ENCODE results near the gene MRPS30.
"Not testable (repeated sequence)": the region's sequence is repeated elsewhere in the genome, so short reads cannot be mapped to it uniquely, and the experiment has no call there.

The MRPS30 gene

GRCh38 chr5:44808435-44809214 lies at the start of gene MRPS30:
MRPS30 (plus strand) TSS chr5:44808947; CDS start chr5:44808963, 16 bp downstream.
- ATAC-seq (replicated peaks) (peak; percentile 97), DNase-seq (peak; percentile 90)
- H3K27me3 Mint-ChIP-seq, result peaks cover 4 to 8% of the 10 kb centered on the region in 2 donors
- H3K36me3 Mint-ChIP-seq, result peaks cover 2 to 4% of the 10 kb centered on the region in 2 donors
- H3K9me3 Mint-ChIP-seq, result no peaks in the 10 kb centered on the region
- peak within 1 kb of the TSS; percentile 97 for H3K27ac Mint-ChIP-seq
- peak within 1 kb of the TSS; percentile 86 to 94 for H3K4me3 Mint-ChIP-seq
- H3K4me1 Mint-ChIP-seq, result peaks cover 3 to 6% of the 10 kb centered on the region in 2 donors

- H3K27ac Mint-ChIP-seq, result no peak overlapping the region
- H3K4me3 Mint-ChIP-seq, result no peak overlapping the region
- no peaks in the 10 kb centered on the region for H3K4me1 Mint-ChIP-seq
- peaks cover 6 to 8% of the 10 kb centered on the region in 2 donors for H3K27me3 Mint-ChIP-seq
- no peaks in the 10 kb centered on the region for H3K36me3 Mint-ChIP-seq
- H3K9me3 Mint-ChIP-seq, result no peaks in the 10 kb centered on the region
- ATAC-seq (replicated peaks) (no peak), DNase-seq (no peak)
Measured at GRCh38 chr5:44769200-44769876, 39.4 kb upstream of the MRPS30 start.

- Mint-ChIP-seq H3K36me3 (no peaks in the 10 kb centered on the region), H3K27me3 (peaks cover 6 to 8% of the 10 kb centered on the region in 2 donors), H3K4me3 (no peak overlapping the region), H3K9me3 (no peaks in the 10 kb centered on the region), H3K4me1 (no peaks in the 10 kb centered on the region), H3K27ac (no peak overlapping the region)
- ATAC-seq (replicated peaks) (no peak), DNase-seq (no peak)
Measured at GRCh38 chr5:44769877-44770209, 38.9 kb upstream of the MRPS30 start.

GRCh38 chr5:44770780-44771717 lies 37.7 kb upstream of the MRPS30 start:
- Mint-ChIP-seq H3K27me3 (peaks cover 6 to 8% of the 10 kb centered on the region in 2 donors), H3K9me3 (no peaks in the 10 kb centered on the region), H3K4me1 (no peaks in the 10 kb centered on the region), H3K4me3 (no peak overlapping the region), H3K27ac (no peak overlapping the region), H3K36me3 (no peaks in the 10 kb centered on the region)
- peak in 1 of 2 donors; percentile 22 for ATAC-seq (replicated peaks)
- DNase-seq, result no peak

GRCh38 chr5:44772397-44772796 lies 36.4 kb upstream of the MRPS30 start:
- not testable (repeated sequence) for H3K36me3 Mint-ChIP-seq; H3K9me3 Mint-ChIP-seq; H3K4me3 Mint-ChIP-seq; H3K27ac Mint-ChIP-seq; ATAC-seq (replicated peaks); H3K27me3 Mint-ChIP-seq; DNase-seq; H3K4me1 Mint-ChIP-seq

GRCh38 chr5:44774279-44774880 lies 34.4 kb upstream of the MRPS30 start:
- H3K9me3 Mint-ChIP-seq, result no peaks in the 10 kb centered on the region
- no peak overlapping the region for H3K27ac Mint-ChIP-seq
- peaks cover 6 to 8% of the 10 kb centered on the region in 2 donors for H3K27me3 Mint-ChIP-seq
- ATAC-seq (replicated peaks) (peak; percentile 38 to 44), DNase-seq (no peak)
- H3K4me1 Mint-ChIP-seq, result no peaks in the 10 kb centered on the region
- H3K4me3 Mint-ChIP-seq, result no peak overlapping the region
- H3K36me3 Mint-ChIP-seq, result no peaks in the 10 kb centered on the region

- Mint-ChIP-seq H3K4me3 (no peak overlapping the region), H3K27ac (peak overlapping the region; percentile 75), H3K9me3 (no peaks in the 10 kb centered on the region), H3K36me3 (no peaks in the 10 kb centered on the region), H3K27me3 (no peaks in the 10 kb centered on the region), H3K4me1 (no peaks in the 10 kb centered on the region)
- DNase-seq (no peak), ATAC-seq (replicated peaks) (no peak)
Measured at GRCh38 chr5:44779167-44779566, 29.6 kb upstream of the MRPS30 start.

- no peak for ATAC-seq (replicated peaks)
- peaks cover 0 to 4% of the 10 kb centered on the region in 2 donors for H3K36me3 Mint-ChIP-seq
- no peak for DNase-seq
- H3K9me3 Mint-ChIP-seq, result peaks cover 6 to 8% of the 10 kb centered on the region in 2 donors
- no peaks in the 10 kb centered on the region for H3K27me3 Mint-ChIP-seq
- H3K4me1 Mint-ChIP-seq, result no peaks in the 10 kb centered on the region
- no peak overlapping the region for H3K4me3 Mint-ChIP-seq
- no peak overlapping the region for H3K27ac Mint-ChIP-seq
Measured at GRCh38 chr5:44783634-44784315, 25.0 kb upstream of the MRPS30 start.

- no peaks in the 10 kb centered on the region for H3K4me1 Mint-ChIP-seq
- ATAC-seq (replicated peaks) (no peak), DNase-seq (no peak)
- peaks cover 3 to 7% of the 10 kb centered on the region in 2 donors for H3K36me3 Mint-ChIP-seq
- no peaks in the 10 kb centered on the region for H3K27me3 Mint-ChIP-seq
- no peak overlapping the region for H3K4me3 Mint-ChIP-seq
- H3K9me3 Mint-ChIP-seq, result peaks cover 8 to 12% of the 10 kb centered on the region in 2 donors
- no peak overlapping the region for H3K27ac Mint-ChIP-seq
Measured at GRCh38 chr5:44787731-44788130, 21.0 kb upstream of the MRPS30 start.

GRCh38 chr5:44789372-44789995 lies 19.3 kb upstream of the MRPS30 start:
- not testable (repeated sequence) for DNase-seq; H3K4me1 Mint-ChIP-seq; H3K27me3 Mint-ChIP-seq; ATAC-seq (replicated peaks); H3K27ac Mint-ChIP-seq; H3K4me3 Mint-ChIP-seq
- peaks cover 16 to 17% of the 10 kb centered on the region in 2 donors for H3K9me3 Mint-ChIP-seq
- H3K36me3 Mint-ChIP-seq, result peaks cover 7 to 11% of the 10 kb centered on the region in 2 donors

GRCh38 chr5:44792031-44792673 lies 16.6 kb upstream of the MRPS30 start:
- Mint-ChIP-seq H3K36me3 (peaks cover 5 to 11% of the 10 kb centered on the region in 2 donors), H3K9me3 (peaks cover 10 to 19% of the 10 kb centered on the region in 2 donors)
- H3K27me3 Mint-ChIP-seq; H3K27ac Mint-ChIP-seq; H3K4me3 Mint-ChIP-seq; ATAC-seq (replicated peaks); DNase-seq; H3K4me1 Mint-ChIP-seq: not testable (repeated sequence)

GRCh38 chr5:44794371-44794770 lies 14.4 kb upstream of the MRPS30 start:
- peaks cover 3 to 11% of the 10 kb centered on the region in 2 donors for H3K36me3 Mint-ChIP-seq
- no peak overlapping the region for H3K4me3 Mint-ChIP-seq
- H3K9me3 Mint-ChIP-seq, result peaks cover 10 to 11% of the 10 kb centered on the region in 2 donors
- ATAC-seq (replicated peaks), result no peak
- H3K27ac Mint-ChIP-seq, result no peak overlapping the region
- no peaks in the 10 kb centered on the region for H3K27me3 Mint-ChIP-seq
- H3K4me1 Mint-ChIP-seq, result no peaks in the 10 kb centered on the region
- DNase-seq, result no peak

- H3K4me1 Mint-ChIP-seq, result no peaks in the 10 kb centered on the region
- DNase-seq (no peak), ATAC-seq (replicated peaks) (no peak)
- H3K9me3 Mint-ChIP-seq, result peaks cover 10 to 11% of the 10 kb centered on the region in 2 donors
- H3K27ac Mint-ChIP-seq, result no peak overlapping the region
- no peak overlapping the region for H3K4me3 Mint-ChIP-seq
- peaks cover 3 to 11% of the 10 kb centered on the region in 2 donors for H3K36me3 Mint-ChIP-seq
- H3K27me3 Mint-ChIP-seq, result peaks cover 0 to 5% of the 10 kb centered on the region in 2 donors
Measured at GRCh38 chr5:44795496-44795895, 13.3 kb upstream of the MRPS30 start.
